Raji (cell line): ENCODE results near the gene GNAZ.

Source experiments
- POLR2A ChIP-seq: IDR thresholded peaks from 2 replicates; pipeline ENCODE4 v1.6.1; 2011; ENCODE audit warnings: low read depth, low read length, control low read depth; ENCODE audit not compliant: insufficient read depth

GNAZ gene

GRCh38 chr22:23121000-23121421, 50.7 kb downstream of the GNAZ start:
- TF ChIP-seq POLR2A, result no peak

DNA sequence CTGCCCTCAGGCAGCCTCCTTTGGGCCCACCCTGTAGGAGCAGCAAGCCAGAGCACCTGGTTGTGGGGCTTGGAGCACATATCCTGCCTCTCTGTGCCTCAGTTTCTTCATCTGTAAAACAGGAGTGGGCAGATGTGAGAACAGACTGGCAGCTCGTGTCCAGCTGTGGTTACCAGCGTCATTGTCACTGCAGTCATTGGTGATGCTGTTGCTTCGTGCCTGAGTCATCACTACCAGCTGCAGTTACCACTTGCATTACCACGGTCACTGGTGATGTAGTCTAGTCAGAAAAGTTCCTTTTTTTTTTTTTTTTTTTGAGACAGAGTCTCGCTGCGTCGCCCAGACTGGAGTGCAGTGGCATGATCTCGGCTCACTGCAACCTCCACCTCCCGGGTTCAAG, 51.1 kb downstream of the GNAZ start:
- TF ChIP-seq POLR2A, result no peak

DNA sequence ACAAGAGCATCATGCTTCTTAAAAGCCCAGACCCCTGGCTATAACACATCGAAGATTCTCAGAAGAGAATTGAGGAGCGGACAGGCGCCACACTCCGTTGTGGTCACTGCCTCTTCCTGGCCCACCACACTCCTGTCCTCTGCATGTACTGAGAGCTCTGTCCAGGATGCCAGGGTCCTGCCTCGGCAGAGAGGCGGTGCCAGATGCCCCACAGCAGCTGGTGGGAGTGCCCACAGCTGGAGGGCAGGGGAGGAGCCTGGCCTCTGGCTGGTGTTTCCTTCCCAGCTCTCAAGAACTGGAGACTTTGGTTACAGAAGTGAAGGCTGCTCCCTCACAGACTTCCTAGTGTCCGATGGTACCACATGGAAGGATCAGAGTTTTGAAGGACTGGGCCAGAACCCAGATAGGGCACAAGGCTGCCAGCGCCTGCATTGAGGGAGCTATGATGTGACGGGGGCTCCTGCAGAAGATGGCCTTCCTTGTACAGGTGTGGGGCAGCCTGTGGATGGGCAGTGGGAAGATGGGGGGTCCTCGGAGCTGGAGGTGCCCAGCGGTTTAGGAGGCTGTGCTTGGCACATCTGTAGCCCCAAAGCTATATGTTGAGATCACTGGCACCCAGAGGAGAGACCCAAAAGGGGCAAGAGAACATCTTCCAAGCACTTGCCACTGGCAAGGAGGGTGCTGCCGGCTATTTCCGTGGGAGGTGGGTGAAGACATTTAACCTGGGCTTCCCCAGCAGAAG, 52.1 kb downstream of the GNAZ start:
- no peak for TF ChIP-seq POLR2A

DNA sequence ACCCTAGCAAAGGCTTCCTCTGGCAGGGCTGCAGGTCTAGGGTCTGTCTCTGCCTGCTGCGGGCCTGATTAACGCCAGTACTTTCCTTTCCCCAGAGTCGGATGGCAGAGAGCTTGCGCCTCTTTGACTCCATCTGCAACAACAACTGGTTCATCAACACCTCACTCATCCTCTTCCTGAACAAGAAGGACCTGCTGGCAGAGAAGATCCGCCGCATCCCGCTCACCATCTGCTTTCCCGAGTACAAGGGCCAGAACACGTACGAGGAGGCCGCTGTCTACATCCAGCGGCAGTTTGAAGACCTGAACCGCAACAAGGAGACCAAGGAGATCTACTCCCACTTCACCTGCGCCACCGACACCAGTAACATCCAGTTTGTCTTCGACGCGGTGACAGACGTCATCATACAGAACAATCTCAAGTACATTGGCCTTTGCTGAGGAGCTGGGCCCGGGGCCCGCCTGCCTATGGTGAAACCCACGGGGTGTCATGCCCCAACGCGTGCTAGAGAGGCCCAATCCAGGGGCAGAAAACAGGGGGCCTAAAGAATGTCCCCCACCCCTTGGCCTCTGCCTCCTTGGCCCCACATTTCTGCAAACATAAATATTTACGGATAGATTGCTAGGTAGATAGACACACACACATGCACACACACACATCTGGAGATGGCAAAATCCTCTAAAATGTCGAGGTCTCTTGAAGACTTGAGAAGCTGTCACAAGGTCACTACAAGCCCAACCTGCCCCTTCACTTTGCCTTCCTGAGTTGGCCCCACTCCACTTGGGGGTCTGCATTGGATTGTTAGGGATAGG, 52.9 kb downstream of the GNAZ start:
- no peak for TF ChIP-seq POLR2A

DNA sequence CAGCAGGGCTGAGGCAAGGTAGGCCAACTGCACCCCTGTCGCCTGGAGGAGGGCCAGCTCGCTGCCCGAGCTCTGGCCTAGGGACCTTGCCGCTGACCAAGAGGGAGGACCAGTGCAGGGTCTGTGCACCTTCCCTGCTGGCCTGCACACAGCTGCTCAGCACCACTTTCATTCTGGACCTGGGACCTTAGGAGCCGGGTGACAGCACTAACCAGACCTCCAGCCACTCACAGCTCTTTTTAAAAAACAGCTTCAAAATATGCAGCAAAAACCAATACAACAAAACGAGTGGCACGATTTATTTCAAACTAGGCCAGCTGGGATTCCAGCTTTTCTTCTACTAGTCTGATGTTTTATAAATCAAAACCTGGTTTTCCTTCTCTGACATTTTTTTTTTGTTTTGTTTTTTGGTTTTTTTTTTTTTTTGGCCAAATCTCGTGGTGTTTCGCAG, 53.5 kb downstream of the GNAZ start:
- no peak for TF ChIP-seq POLR2A

DNA sequence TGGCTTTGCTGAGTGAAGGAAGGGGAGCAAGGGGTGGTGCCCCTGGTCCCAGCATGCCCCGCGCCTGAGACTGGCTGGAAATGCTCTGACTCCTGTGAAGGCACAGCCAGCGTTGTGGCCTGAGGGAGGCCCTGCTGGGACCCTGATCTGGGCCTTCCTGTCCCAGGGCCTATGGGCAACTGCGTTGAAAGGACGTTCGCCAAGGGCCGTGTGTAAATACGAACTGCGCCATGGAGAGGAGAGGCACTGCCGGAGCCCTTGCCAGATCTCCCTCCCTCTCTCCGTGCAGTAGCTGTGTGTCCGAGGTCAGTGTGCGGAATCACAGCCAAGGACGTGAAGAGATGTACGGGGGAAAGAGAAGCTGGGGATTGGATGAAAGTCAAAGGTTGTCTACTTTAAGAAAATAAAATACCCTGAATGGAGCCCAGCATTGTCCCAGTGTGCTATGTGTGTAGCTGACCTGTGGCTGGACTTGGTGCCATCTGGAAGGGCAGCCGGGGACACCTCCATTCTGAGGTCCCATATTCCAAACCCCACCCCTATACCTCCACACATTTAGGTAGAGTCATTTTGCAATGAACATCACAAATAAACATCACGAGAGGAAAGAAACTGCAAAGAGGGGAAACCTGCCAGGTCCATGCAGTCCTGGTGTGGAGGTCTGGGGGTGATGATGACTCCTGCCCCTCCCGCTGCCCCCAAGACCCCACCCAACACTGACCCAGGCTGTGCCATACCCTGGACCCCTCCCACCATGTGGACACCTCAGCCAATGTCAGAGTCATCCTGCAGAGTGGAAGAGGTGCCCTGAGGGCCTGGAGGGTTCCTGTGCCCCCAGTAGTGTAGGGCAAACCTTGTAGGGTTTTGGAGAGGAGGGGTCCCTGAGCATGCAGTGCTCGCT, 54.5 kb downstream of the GNAZ start:
- TF ChIP-seq POLR2A, result no peak

GRCh38 chr22:23125512-23126103, 55.3 kb downstream of the GNAZ start:
- TF ChIP-seq POLR2A, result no peak

DNA sequence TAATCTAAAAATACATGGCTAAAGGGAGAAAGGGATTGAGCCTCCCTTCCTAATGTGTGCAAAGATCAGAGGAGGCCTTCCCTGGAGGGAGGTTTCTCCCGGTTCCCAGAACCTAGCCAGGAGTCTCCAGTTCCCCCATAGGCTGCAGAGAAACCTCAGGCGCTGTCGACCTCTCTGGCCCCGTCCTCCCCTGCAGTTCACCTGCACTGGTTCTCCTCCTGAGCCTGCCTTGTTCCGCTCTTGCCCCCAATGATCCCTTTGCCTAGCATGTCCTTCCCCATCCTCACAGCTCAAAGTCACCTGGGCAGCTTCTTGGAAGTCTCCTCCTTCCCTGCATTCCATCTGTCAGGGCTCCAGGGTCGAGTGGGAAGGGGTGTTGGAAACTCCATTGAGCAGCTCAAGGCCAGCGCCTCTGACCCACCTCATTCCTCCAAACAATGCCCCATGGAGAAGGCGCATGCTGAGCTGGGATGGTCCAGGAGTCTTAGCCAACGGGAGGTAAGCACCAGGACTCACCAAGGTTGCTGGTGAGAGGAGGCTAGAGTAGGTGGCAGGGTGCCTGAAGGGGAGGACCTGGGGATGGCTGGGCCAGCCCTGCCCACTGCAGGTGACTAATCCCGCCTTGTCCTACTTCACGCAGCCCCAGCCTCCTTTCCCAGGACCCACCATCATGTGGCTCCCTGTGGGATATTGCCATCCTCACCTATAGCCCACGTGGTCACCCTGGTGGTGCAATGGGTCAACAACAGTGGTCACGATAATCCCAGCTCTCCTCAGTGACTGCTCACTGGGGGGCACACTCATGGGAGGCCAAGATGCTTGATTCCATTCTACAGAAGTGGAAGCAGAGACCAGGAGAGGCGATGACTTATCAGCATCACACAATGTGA, 56.1 kb downstream of the GNAZ start:
- no peak for TF ChIP-seq POLR2A

DNA sequence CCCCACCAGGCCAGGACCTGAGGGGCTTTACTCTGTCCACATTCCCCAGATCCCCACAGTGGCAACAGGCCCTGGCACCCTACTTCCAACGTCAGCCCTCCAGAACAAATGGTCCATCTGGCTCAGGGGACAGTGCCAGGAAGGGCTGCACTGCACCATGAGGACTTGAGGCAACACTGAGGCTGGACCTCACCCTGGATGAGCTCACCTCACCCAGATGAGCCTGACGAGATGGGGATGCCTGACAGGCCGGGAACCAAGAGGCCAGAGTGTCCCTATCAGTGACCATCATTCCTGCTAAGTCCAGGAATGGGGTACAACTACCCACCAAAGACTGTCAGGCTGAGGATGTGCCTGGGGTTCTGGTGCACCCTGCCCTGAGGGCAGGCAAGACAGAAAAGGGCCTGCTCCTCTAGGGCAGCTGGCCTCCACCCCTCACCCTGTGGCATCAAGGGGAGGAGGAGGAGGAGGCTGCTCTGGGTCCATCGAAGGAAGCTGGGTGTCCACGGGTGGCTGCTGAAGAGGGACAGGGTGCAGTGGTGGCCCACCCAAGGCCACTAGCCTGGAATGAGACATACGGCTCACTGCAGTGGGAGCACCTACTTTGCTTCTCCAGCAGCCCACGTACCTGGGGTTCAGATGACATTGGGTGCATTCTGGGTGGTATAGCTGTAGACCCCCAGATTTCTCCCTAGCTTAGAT, 56.9 kb downstream of the GNAZ start:
- TF ChIP-seq POLR2A, result no peak

DNA sequence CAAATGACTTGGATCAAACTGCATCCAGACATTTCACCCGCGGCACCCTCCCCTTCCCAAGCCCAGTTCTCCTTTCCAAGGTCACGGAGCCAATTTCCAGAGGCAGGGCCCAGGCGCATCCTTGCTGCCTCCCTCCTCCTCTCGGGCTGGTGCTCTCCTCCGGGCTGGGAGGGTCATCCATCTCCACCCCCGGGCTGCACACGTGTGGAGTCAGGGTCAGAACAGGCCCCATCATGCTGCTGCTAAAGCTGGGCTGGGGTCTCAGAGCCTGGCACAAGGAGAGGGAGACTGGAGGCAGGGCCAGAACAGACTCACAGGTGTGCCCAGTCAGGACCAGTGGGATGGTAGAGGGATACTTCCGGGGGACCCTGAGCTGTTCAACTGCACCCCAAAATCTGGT, 57.5 kb downstream of the GNAZ start:
- TF ChIP-seq POLR2A, result no peak

- no peak for TF ChIP-seq POLR2A
Measured at GRCh38 chr22:23128269-23129108, 58.2 kb downstream of the GNAZ start.

GRCh38 chr22:23129149-23129548, 58.8 kb downstream of the GNAZ start:
- no peak for TF ChIP-seq POLR2A

GRCh38 chr22:23130697-23131096, 60.4 kb downstream of the GNAZ start:
- TF ChIP-seq POLR2A, result no peak

DNA sequence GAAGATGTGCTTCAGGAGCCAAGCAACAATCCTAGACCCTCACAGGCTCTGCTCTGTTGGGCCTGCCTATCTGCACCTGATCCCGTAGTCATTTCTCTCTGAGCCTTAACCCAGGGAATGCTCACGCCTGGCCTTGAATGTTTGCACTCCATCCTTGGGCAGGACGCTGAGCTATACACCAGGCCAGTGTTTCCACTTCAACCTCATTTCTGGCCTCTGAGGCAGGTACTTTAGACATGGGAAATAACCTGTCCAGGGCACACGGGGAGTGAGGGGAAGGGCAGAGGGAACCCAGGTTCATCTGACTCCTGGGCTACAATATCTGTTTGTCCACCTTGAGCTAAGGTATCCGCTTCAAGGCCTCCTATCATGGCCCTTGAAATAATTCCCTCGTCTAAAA, 61.6 kb downstream of the GNAZ start:
- TF ChIP-seq POLR2A, result no peak
